Hepatocyte (in vitro differentiated cells): ENCODE measurements around the gene FAM32A. TPM values are rescaled to one million over a fixed set of nuclear protein-coding genes. Genes with fewer than 3 reads are reported as not detected.

Source experiments
- DNase-seq: peaks from one replicate; pipeline ENCODE4 v3.0.0-alpha.2; 2016; ENCODE audit warnings: low spot score
- H2AFZ ChIP-seq: fragments of 200-600 bp; sonication (generic); 2 replicates; pipeline ENCODE4 v1.6.0; 2016; ENCODE audit warnings: antibody characterized with exemption, mild to moderate bottlenecking
- H3K27ac ChIP-seq: fragments of 200-600 bp; sonication (generic); 2 replicates; pipeline ENCODE4 v1.5.1; 2016; ENCODE audit warnings: mild to moderate bottlenecking
- H3K27me3 ChIP-seq: fragments of 200-600 bp; sonication (generic); 2 replicates; pipeline ENCODE4 v1.6.1; 2016
- H3K36me3 ChIP-seq: fragments of 200-600 bp; sonication (generic); replicated peaks from 2 replicates; pipeline ENCODE4 v1.5.1; 2016; ENCODE audit warnings: low read depth; ENCODE audit not compliant: insufficient read depth
- H3K4me1 ChIP-seq: fragments of 200-600 bp; sonication (generic); 2 replicates; pipeline ENCODE4 v1.5.1; 2016; ENCODE audit warnings: mild to moderate bottlenecking, moderate library complexity; ENCODE audit not compliant: insufficient read depth
- H3K4me2 ChIP-seq: fragments of 200-600 bp; sonication (generic); 2 replicates; pipeline ENCODE4 v1.6.0; 2016
- H3K4me3 ChIP-seq: fragments of 200-600 bp; sonication (generic); 2 replicates; pipeline ENCODE4 v1.5.1; 2016; ENCODE audit warnings: mild to moderate bottlenecking
- H3K79me2 ChIP-seq: fragments of 200-600 bp; sonication (generic); 2 replicates; pipeline ENCODE4 v1.6.0; 2017; ENCODE audit warnings: mild to moderate bottlenecking
- H3K9me2 ChIP-seq: fragments of 200-600 bp; sonication (generic); replicated peaks from 2 replicates; pipeline ENCODE4 v1.6.0; 2017; ENCODE audit warnings: mild to moderate bottlenecking; ENCODE audit not compliant: insufficient read depth
- H3K9me3 ChIP-seq: fragments of 200-600 bp; sonication (generic); 2 replicates; pipeline ENCODE4 v1.5.1; 2016; ENCODE audit warnings: low read depth, mild to moderate bottlenecking
- H4K20me1 ChIP-seq: fragments of 200-600 bp; sonication (generic); 2 replicates; pipeline ENCODE4 v1.6.0; 2016; ENCODE audit warnings: mild to moderate bottlenecking; ENCODE audit not compliant: insufficient read depth, poor library complexity, severe bottlenecking
- CTCF ChIP-seq: fragments of 200-600 bp; sonication (generic); IDR thresholded peaks from 2 replicates; pipeline ENCODE4 v1.5.1; 2016; ENCODE audit warnings: antibody characterized with exemption, mild to moderate bottlenecking; ENCODE audit not compliant: poor library complexity
- EZH2 ChIP-seq: fragments of 200-600 bp; sonication (generic); IDR thresholded peaks from 2 replicates; pipeline ENCODE4 v1.6.1; 2016; ENCODE audit warnings: antibody characterized with exemption, mild to moderate bottlenecking, borderline replicate concordance
- EZH2phosphoT487 ChIP-seq: fragments of 200-600 bp; sonication (generic); IDR thresholded peaks from one replicate; pipeline ENCODE4 v1.6.1; 2018; ENCODE audit warnings: antibody characterized with exemption, mild to moderate bottlenecking, low read depth, moderate library complexity; ENCODE audit not compliant: unreplicated experiment, severe bottlenecking
- WGBS: methylation state at CpG from one replicate; pipeline ENCODE4 v1.1.6; 2016; ENCODE audit warnings: low lambda C conversion rate; ENCODE audit errors: missing lambda C conversion rate; 5-methylcytosine and 5-hydroxymethylcytosine counted together
- polyA plus RNA-seq: library from polyadenylated mRNA; unstranded; fragments of >200 nt; fragmentation: Nextera tagmentation; extraction: Ambion mirVana; gene quantifications from 2 replicates; pipeline ENCODE4 v1.2.1, GENCODE V29; 2016
- total RNA-seq: library from RNA; depleted of rRNA; stranded (reverse); fragments of >200 nt; gene quantifications from 2 replicates; pipeline ENCODE4 v1.2.3, GENCODE V29; 2014

The FAM32A gene
- total and polyA plus RNA-seq, 2 experiments from 2014 or later: 132 to 154 TPM

GRCh38 chr19:16197622-16198369 is 12.6 kb downstream of the FAM32A start, which contains the start of gene AP1M1:
Gene AP1M1 (plus strand): TSS chr19:16197911. CDS start chr19:16198027, 116 bp downstream.
- H3K4me1 ChIP-seq: peaks cover 20% of the 10 kb centered on the region
- H3K4me3 ChIP-seq: peak within 1 kb of the TSS; percentile 78
- H3K79me2 ChIP-seq: peaks cover 46% of the 10 kb centered on the region
- H3K9me3 ChIP-seq: no peaks in the 10 kb centered on the region
- H4K20me1 ChIP-seq: no peaks in the 10 kb centered on the region
- peak; percentile 98 for DNase-seq
- no peak for TF ChIP-seq CTCF
- no peak for TF ChIP-seq EZH2phosphoT487
- TF ChIP-seq EZH2: no peak
- H3K27ac ChIP-seq: peak within 1 kb of the TSS; percentile 72
- peak within 1 kb of the TSS; percentile 68 for H2AFZ ChIP-seq
- H3K36me3 ChIP-seq: no peaks in the 10 kb centered on the region
- H3K9me2 ChIP-seq: no peaks in the 10 kb centered on the region
- peak within 1 kb of the TSS; percentile 93 for H3K4me2 ChIP-seq
- no peaks in the 10 kb centered on the region for H3K27me3 ChIP-seq
- WGBS: under 1% methylated on average over 62 of the region's 65 CpGs

DNA sequence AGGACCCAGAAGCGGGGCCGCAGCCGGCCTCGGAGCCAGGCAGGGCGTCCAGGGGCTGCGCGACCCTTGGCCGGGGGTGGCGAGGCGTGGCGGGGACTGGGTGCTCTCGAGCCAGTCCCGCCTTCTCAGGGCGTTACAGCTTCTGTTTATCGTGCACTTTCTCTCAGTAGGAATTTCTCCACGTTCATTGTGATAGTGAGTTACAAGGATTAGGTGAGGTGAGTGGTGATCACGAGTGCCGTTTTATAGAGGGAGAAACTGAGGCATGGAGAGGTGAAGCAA is 13.1 kb downstream of the FAM32A start:
- Histone ChIP-seq H3K79me2 (peaks cover 49% of the 10 kb centered on the region), H3K4me1 (peaks cover 20% of the 10 kb centered on the region)

DNA sequence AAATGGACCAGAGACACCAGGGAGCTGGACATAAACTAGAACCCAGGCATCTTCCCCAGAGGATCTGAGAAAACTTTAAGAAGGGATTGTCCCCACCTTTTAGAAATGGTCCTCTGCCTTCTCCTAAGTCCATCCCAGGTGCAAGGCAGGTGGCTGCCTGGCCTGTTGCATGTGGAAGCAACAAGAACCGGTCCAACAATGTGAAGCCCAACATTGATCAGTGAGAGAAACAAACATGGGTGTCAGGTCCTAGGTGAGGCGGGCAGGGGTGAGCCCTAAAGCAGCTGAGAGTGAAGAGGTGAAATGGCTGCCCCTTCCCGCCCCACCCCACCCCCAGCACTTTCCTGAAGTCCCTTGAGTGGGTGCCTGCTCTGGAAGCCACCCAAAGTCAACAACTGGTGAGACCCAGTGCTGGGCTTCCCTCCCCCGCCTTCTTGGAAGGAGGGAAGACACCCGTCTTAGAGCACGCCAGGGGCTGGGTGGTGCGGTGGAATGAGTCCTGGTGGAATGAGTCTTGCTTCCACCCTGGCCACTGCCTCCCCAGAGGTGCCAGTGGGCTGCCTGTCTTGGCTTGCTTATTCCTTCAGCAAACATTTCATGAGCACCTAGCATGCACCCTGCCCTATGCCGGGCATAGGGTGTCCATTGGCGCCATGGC is 14.2 kb downstream of the FAM32A start:
- no peaks in the 10 kb centered on the region for H4K20me1 ChIP-seq
- TF ChIP-seq EZH2: no peak
- TF ChIP-seq EZH2phosphoT487: no peak
- TF ChIP-seq CTCF: no peak
- no peak overlapping the region for H2AFZ ChIP-seq
- H3K27ac ChIP-seq: peak overlapping the region; percentile 72
- WGBS: 93% methylated on average over 9 of the region's 9 CpGs
- H3K9me2 ChIP-seq: no peaks in the 10 kb centered on the region
- peak overlapping the region; percentile 93 for H3K4me2 ChIP-seq
- H3K4me3 ChIP-seq: no peak overlapping the region
- no peaks in the 10 kb centered on the region for H3K27me3 ChIP-seq
- no peak for DNase-seq
- no peaks in the 10 kb centered on the region for H3K9me3 ChIP-seq
- peaks cover 20% of the 10 kb centered on the region for H3K4me1 ChIP-seq
- no peaks in the 10 kb centered on the region for H3K36me3 ChIP-seq
- H3K79me2 ChIP-seq: peaks cover 49% of the 10 kb centered on the region

More for the DNA sequence above, 13.1 kb downstream of the FAM32A start:
- DNase-seq: peak; percentile 50
- TF ChIP-seq EZH2phosphoT487: no peak
- no peak for TF ChIP-seq EZH2
- TF ChIP-seq CTCF: no peak
- H3K27ac ChIP-seq: peak overlapping the region; percentile 72
- H3K27me3 ChIP-seq: no peaks in the 10 kb centered on the region
- peak overlapping the region; percentile 78 for H3K4me3 ChIP-seq
- H3K36me3 ChIP-seq: no peaks in the 10 kb centered on the region
- H3K9me3 ChIP-seq: no peaks in the 10 kb centered on the region
- 2% methylated on average over 18 of the region's 18 CpGs for WGBS
- peak overlapping the region; percentile 93 for H3K4me2 ChIP-seq
- no peaks in the 10 kb centered on the region for H3K9me2 ChIP-seq
- no peaks in the 10 kb centered on the region for H4K20me1 ChIP-seq
- H2AFZ ChIP-seq: peak overlapping the region; percentile 29
